ENCODE data around the gene PEAR1.

DNA sequence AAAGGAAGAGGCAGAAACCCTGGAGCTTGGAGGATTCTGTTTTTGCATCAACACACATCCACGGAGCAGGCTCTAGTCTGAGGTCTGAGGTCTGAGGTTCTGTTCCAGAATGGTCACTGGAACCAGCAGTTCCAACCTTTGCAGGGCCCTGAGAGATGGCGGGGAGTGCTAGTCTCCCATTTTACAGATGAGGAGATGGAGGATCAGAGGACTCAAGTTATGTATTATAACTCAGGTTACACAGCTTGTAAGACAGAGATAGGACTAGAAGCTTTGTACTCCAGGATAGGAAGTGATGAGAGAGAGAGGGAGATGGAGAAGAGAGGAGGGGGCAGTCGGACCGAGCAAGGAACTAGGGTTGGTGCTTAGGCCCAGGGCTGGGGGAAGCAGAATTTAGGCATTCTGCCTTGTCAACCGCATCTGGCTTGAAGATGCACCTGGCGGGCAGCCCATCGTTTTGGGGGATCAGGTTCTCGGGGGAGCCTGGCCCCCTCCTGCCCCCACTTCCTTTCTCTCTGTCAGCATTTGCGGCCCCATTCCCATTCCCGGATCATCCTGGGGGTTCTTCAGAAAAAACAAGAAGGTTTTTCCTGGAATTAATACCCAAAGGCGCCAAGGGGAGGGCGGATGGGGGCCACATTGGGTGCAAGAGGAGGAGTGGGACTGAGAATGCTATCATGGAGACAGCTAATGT, 5.6 kb downstream of the PEAR1 start:
- TF ChIP-seq, protein P1, sequence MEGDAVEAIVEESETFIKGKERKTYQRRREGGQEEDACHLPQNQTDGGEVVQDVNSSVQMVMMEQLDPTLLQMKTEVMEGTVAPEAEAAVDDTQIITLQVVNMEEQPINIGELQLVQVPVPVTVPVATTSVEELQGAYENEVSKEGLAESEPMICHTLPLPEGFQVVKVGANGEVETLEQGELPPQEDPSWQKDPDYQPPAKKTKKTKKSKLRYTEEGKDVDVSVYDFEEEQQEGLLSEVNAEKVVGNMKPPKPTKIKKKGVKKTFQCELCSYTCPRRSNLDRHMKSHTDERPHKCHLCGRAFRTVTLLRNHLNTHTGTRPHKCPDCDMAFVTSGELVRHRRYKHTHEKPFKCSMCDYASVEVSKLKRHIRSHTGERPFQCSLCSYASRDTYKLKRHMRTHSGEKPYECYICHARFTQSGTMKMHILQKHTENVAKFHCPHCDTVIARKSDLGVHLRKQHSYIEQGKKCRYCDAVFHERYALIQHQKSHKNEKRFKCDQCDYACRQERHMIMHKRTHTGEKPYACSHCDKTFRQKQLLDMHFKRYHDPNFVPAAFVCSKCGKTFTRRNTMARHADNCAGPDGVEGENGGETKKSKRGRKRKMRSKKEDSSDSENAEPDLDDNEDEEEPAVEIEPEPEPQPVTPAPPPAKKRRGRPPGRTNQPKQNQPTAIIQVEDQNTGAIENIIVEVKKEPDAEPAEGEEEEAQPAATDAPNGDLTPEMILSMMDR (conservative IDR thresholded peaks at IDR 0.05 in 1 of 2, IDR thresholded peaks at IDR 0.05 in 1 of 2; ENCODE audit: low read depth in 1 of 2, low read length in 2 of 2): no peak
- TF ChIP-seq EZH2 (IDR thresholded peaks at IDR 0.05; ENCODE audit: low read length, missing control alignments): no peak

Data from fibroblast of lung (primary cell).